Ascending aorta (tissue), 2 donors: Measurements from ENCODE around the gene DDX1. TPM values are rescaled to one million over a fixed set of nuclear protein-coding genes. Genes with fewer than 3 reads are reported as not detected.

Source experiments
- DNase-seq, 2 donors: peaks; one replicate each; pipeline ENCODE4 v3.0.0-alpha.2; 2019; ENCODE audit warnings: low spot score in 2 of 2
- H3K27ac ChIP-seq, 2 donors: fragments of 200-600 bp; sonication (generic); one replicate each; pipeline ENCODE4 v1.5.1; 2016 to 2017; ENCODE audit warnings: mild to moderate bottlenecking in 1 of 2
- H3K27me3 ChIP-seq: fragments of 200-600 bp; sonication (generic); one replicate; pipeline ENCODE4 v1.5.1; 2017
- H3K36me3 ChIP-seq, 2 donors: fragments of 200-600 bp; sonication (generic); one replicate each; pipeline ENCODE4 v1.5.1; 2016
- H3K4me1 ChIP-seq, 2 donors: fragments of 200-600 bp; sonication (generic); one replicate each; pipeline ENCODE4 v1.5.1; 2016 to 2017; ENCODE audit warnings: mild to moderate bottlenecking in 1 of 2
- H3K4me3 ChIP-seq, 2 donors: fragments of 200-600 bp; sonication (generic); one replicate each; pipeline ENCODE4 v1.5.1; 2016 to 2017; ENCODE audit warnings: mild to moderate bottlenecking in 1 of 2
- H3K9me3 ChIP-seq, 2 donors: fragments of 200-600 bp; sonication (generic); one replicate each; pipeline ENCODE4 v1.5.1; 2016
- intact Hi-C: fragments of 100-400 bp; cut with DNase I; formaldehyde crosslinking; loops from one replicate; pipeline ENCODE4 v1.15.1; 2023
- total RNA-seq: library from RNA; depleted of rRNA; stranded (reverse); fragments of >200 nt; gene quantifications from one replicate; pipeline ENCODE4 v1.1.0, GENCODE V29; 2016
- TF ChIP-seq, protein P1 (sequence below), 3 experiments: fragments of 200-600 bp in 2 of 3; fragments of 450-650 bp in 1 of 3; sonication (generic) in 2 of 3; IDR thresholded peaks; one replicate each; pipeline ENCODE4 v1.5.1; 2016 to 2019; ENCODE audit warnings: antibody characterized with exemption in 3 of 3, mild to moderate bottlenecking in 1 of 3, moderate library complexity in 1 of 3

The DDX1 gene
- total RNA-seq, 1 donor from 2014 or later: 21.5 TPM

GRCh38 chr2:15584316-15584715, 7.4 kb upstream of the DDX1 start:
- Histone ChIP-seq H3K4me3 (no peak overlapping the region), H3K27me3 (no peaks in the 10 kb centered on the region), H3K9me3 (no peaks in the 10 kb centered on the region), H3K27ac (no peak overlapping the region), H3K36me3 (no peaks in the 10 kb centered on the region), H3K4me1 (no peaks in the 10 kb centered on the region)
- no peak for DNase-seq
- intact Hi-C loops: no loop called here
- TF ChIP-seq, protein P1, sequence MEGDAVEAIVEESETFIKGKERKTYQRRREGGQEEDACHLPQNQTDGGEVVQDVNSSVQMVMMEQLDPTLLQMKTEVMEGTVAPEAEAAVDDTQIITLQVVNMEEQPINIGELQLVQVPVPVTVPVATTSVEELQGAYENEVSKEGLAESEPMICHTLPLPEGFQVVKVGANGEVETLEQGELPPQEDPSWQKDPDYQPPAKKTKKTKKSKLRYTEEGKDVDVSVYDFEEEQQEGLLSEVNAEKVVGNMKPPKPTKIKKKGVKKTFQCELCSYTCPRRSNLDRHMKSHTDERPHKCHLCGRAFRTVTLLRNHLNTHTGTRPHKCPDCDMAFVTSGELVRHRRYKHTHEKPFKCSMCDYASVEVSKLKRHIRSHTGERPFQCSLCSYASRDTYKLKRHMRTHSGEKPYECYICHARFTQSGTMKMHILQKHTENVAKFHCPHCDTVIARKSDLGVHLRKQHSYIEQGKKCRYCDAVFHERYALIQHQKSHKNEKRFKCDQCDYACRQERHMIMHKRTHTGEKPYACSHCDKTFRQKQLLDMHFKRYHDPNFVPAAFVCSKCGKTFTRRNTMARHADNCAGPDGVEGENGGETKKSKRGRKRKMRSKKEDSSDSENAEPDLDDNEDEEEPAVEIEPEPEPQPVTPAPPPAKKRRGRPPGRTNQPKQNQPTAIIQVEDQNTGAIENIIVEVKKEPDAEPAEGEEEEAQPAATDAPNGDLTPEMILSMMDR (IDR thresholded peaks at IDR 0.05): no peak

- TF ChIP-seq, protein P1 (IDR thresholded peaks at IDR 0.05): no peak
- H3K9me3 ChIP-seq: no peaks in the 10 kb centered on the region
- H3K36me3 ChIP-seq: no peaks in the 10 kb centered on the region
- H3K27ac ChIP-seq: no peak overlapping the region
- H3K27me3 ChIP-seq: no peaks in the 10 kb centered on the region
- no peaks in the 10 kb centered on the region for H3K4me1 ChIP-seq
- intact Hi-C loops: no loop called here
- no peak for DNase-seq
- H3K4me3 ChIP-seq: no peak overlapping the region
Measured at GRCh38 chr2:15584767-15585469, 6.8 kb upstream of the DDX1 start.

DNA sequence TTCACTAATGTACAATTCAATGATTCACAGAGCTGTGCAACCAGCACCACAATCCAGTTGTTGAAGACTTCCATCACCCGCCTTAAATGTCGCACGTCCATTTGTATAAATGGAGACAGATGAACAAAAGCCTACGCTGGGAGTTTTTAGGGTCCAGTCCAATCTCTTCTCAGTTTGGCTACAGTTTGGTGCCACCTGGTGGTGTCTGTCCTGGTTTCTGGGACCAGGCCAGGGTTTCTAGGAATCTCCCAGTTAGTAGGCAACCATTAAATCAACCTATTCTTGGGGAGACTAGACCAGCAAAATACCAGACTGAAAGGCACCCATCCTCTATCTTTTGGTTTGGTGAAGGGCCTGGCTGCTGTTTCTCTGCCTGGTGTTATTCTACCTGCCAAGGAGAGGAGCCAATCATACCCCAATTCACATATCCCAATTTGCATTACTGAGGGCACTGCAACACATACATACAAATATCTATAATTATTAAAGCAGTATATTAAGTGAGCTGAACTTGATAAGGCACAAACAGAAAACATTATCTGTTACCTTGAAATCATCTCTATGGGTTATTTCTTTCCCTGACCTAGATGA, 3.2 kb upstream of the DDX1 start:
- intact Hi-C loops: no loop called here

GRCh38 chr2:15591373-15591691, 336 bp upstream of the DDX1 start:
- peak overlapping the region; percentile 89 to 91 for H3K27ac ChIP-seq
- peaks cover 8 to 11% of the 10 kb centered on the region in 2 donors for H3K36me3 ChIP-seq
- intact Hi-C loops: loop anchor here (1.0 kb wide), 1 partner anchor 30 kb away; the partner anchor contains the start of gene NBAS
- no peaks in the 10 kb centered on the region for H3K9me3 ChIP-seq
- H3K4me3 ChIP-seq: peak overlapping the region; percentile 73 to 95
- peaks cover 0 to 20% of the 10 kb centered on the region in 2 donors for H3K4me1 ChIP-seq
- DNase-seq: no peak
- TF ChIP-seq, protein P1 (IDR thresholded peaks at IDR 0.05): no peak
- H3K27me3 ChIP-seq: no peaks in the 10 kb centered on the region

More for the DNA sequence above, 3.2 kb upstream of the DDX1 start:
- Histone ChIP-seq H3K36me3 (no peaks in the 10 kb centered on the region), H3K27me3 (no peaks in the 10 kb centered on the region), H3K9me3 (no peaks in the 10 kb centered on the region), H3K27ac (no peak overlapping the region), H3K4me1 (peaks cover 0 to 12% of the 10 kb centered on the region in 2 donors), H3K4me3 (no peak overlapping the region)
- TF ChIP-seq, protein P1 (IDR thresholded peaks at IDR 0.05): peak in 1 of 3 experiments; percentile 20
- no peak for DNase-seq

GRCh38 chr2:15593327-15593705, 1.6 kb downstream of the DDX1 start:
- no peak for DNase-seq
- Histone ChIP-seq H3K4me1 (peaks cover 0 to 20% of the 10 kb centered on the region in 2 donors), H3K4me3 (peak overlapping the region; percentile 73 to 95), H3K27me3 (no peaks in the 10 kb centered on the region), H3K9me3 (no peaks in the 10 kb centered on the region), H3K36me3 (peaks cover 25 to 31% of the 10 kb centered on the region in 2 donors), H3K27ac (no peak overlapping the region)
- intact Hi-C loops: loop anchor here (2.0 kb wide), 1 partner anchor 41 kb away; no protein-coding TSS in a partner anchor
- TF ChIP-seq, protein P1 (IDR thresholded peaks at IDR 0.05): no peak
